ENCODE measurements around the gene ANKRD24. TPM values are rescaled to one million over a fixed set of nuclear protein-coding genes. Genes with fewer than 3 reads are reported as not detected.

Gene ANKRD24
- total RNA-seq, 1 experiment from 2014 or later = 1.2 TPM

- BruUV-seq (replicated peaks) = no TSS peak
- no peak for DNase-seq (ENCODE audit: unreplicated experiment)
- ChIA-PET POLR2A (no interaction called here), CTCF (interaction anchor here (0.6 to 1.0 kb wide), 2 partner anchors 25 to 336 kb away, joined by 3 read pairs; no protein-coding TSS in a partner anchor)
- TF ChIP-seq CTCF (IDR thresholded peaks at IDR 0.05; ENCODE audit: unreplicated experiment) = no peak
- no peak overlapping the region for H3K27ac Mint-ChIP-seq (ENCODE audit: low read depth, unreplicated experiment)
- H3K4me1 Mint-ChIP-seq (ENCODE audit: insufficient read depth, unreplicated experiment) = no peaks in the 10 kb centered on the region
- no peaks in the 10 kb centered on the region for H3K36me3 Mint-ChIP-seq (ENCODE audit: insufficient read depth, unreplicated experiment)
- intact Hi-C loops (cut with micrococcal nuclease) = no loop called here
- H3K4me3 Mint-ChIP-seq (ENCODE audit: unreplicated experiment) = no peak overlapping the region
- H3K27me3 Mint-ChIP-seq (ENCODE audit: insufficient read depth, unreplicated experiment) = peaks cover 29% of the 10 kb centered on the region
- no peaks in the 10 kb centered on the region for H3K9me3 Mint-ChIP-seq (ENCODE audit: unreplicated experiment)
Measured at GRCh38 chr19:4164262-4164661, 18.2 kb upstream of the ANKRD24 start.

- Mint-ChIP-seq H3K4me3 (ENCODE audit: unreplicated experiment) (no peak overlapping the region), H3K27me3 (ENCODE audit: insufficient read depth, unreplicated experiment) (peaks cover 41% of the 10 kb centered on the region), H3K9me3 (ENCODE audit: unreplicated experiment) (no peaks in the 10 kb centered on the region), H3K36me3 (ENCODE audit: insufficient read depth, unreplicated experiment) (no peaks in the 10 kb centered on the region), H3K27ac (ENCODE audit: low read depth, unreplicated experiment) (no peak overlapping the region), H3K4me1 (ENCODE audit: insufficient read depth, unreplicated experiment) (no peaks in the 10 kb centered on the region)
- POLR2A ChIA-PET = interaction anchor here (0.6 kb wide), 1 partner anchor 182 kb away, joined by 3 read pairs; no protein-coding TSS in a partner anchor
- intact Hi-C loops (cut with micrococcal nuclease) = no loop called here
- no peak for DNase-seq (ENCODE audit: unreplicated experiment)
- CTCF ChIA-PET = interaction anchor here (0.6 kb wide), 1 partner anchor 172 kb away, joined by 3 read pairs; no protein-coding TSS in a partner anchor
- BruUV-seq (replicated peaks) = no TSS peak
- no peak for TF ChIP-seq CTCF (IDR thresholded peaks at IDR 0.05; ENCODE audit: unreplicated experiment)
Measured at GRCh38 chr19:4171676-4172075, 10.8 kb upstream of the ANKRD24 start.

- H3K27ac Mint-ChIP-seq (ENCODE audit: low read depth, unreplicated experiment) = no peak overlapping the region
- intact Hi-C loops (cut with micrococcal nuclease) = no loop called here
- no TSS peak for BruUV-seq (replicated peaks)
- peaks cover 2% of the 10 kb centered on the region for H3K36me3 Mint-ChIP-seq (ENCODE audit: insufficient read depth, unreplicated experiment)
- no peaks in the 10 kb centered on the region for H3K4me1 Mint-ChIP-seq (ENCODE audit: insufficient read depth, unreplicated experiment)
- ChIA-PET CTCF (no interaction called here), POLR2A (no interaction called here)
- peaks cover 28% of the 10 kb centered on the region for H3K27me3 Mint-ChIP-seq (ENCODE audit: insufficient read depth, unreplicated experiment)
- H3K4me3 Mint-ChIP-seq (ENCODE audit: unreplicated experiment) = no peak overlapping the region
- no peak for TF ChIP-seq CTCF (IDR thresholded peaks at IDR 0.05; ENCODE audit: unreplicated experiment)
- H3K9me3 Mint-ChIP-seq (ENCODE audit: unreplicated experiment) = no peaks in the 10 kb centered on the region
- DNase-seq (ENCODE audit: unreplicated experiment) = peak; percentile 41
Measured at GRCh38 chr19:4172861-4173473, 9.5 kb upstream of the ANKRD24 start.

GRCh38 chr19:4173479-4174212 lies 8.8 kb upstream of the ANKRD24 start:
- ChIA-PET CTCF (no interaction called here), POLR2A (interaction anchor here (0.6 kb wide), 1 partner anchor 9 kb away, joined by 3 read pairs; no protein-coding TSS in a partner anchor)
- H3K4me1 Mint-ChIP-seq (ENCODE audit: insufficient read depth, unreplicated experiment) = no peaks in the 10 kb centered on the region
- BruUV-seq (replicated peaks) = no TSS peak
- no peak for DNase-seq (ENCODE audit: unreplicated experiment)
- H3K4me3 Mint-ChIP-seq (ENCODE audit: unreplicated experiment) = no peak overlapping the region
- no peak for TF ChIP-seq CTCF (IDR thresholded peaks at IDR 0.05; ENCODE audit: unreplicated experiment)
- intact Hi-C loops (cut with micrococcal nuclease) = no loop called here
- no peak overlapping the region for H3K27ac Mint-ChIP-seq (ENCODE audit: low read depth, unreplicated experiment)
- peaks cover 8% of the 10 kb centered on the region for H3K36me3 Mint-ChIP-seq (ENCODE audit: insufficient read depth, unreplicated experiment)
- no peaks in the 10 kb centered on the region for H3K9me3 Mint-ChIP-seq (ENCODE audit: unreplicated experiment)
- peaks cover 21% of the 10 kb centered on the region for H3K27me3 Mint-ChIP-seq (ENCODE audit: insufficient read depth, unreplicated experiment)

All from MCF 10A (cell line).